AG04450 (cell line): Measurements from ENCODE around the gene HSPG2. TPM values are rescaled to one million over a fixed set of nuclear protein-coding genes. Genes with fewer than 3 reads are reported as not detected.
A peak's percentile ranks its signal among the peaks of the same experiment; 100 is the strongest.

Experiments used
- CTCF ChIA-PET: fragments of 300-600, 350-600 bp; formaldehyde crosslinking; extraction: SDS; loops from one replicate; lab custom pipeline; 2022; ENCODE audit warnings: antibody characterized with exemption, inconsistent platforms; lab: Charles Lee
- POLR2A ChIA-PET: fragments of 350-600 bp; formaldehyde crosslinking; extraction: SDS; loops from one replicate; lab custom pipeline; 2021; ENCODE audit warnings: antibody characterized with exemption, inconsistent platforms; lab: Yijun Ruan, JAX
- DNase-seq: peaks from one replicate; pipeline ENCODE4 v3.0.0-alpha.2; 2011; ENCODE audit warnings: low read depth, low spot score
- H3K27ac ChIP-seq: one replicate; pipeline ENCODE4 v1.5.1; 2012; ENCODE audit warnings: low read depth, low read length, control low read depth
- H3K27me3 ChIP-seq: one replicate; pipeline ENCODE4 v1.6.0; 2012; ENCODE audit warnings: low read length; ENCODE audit not compliant: control insufficient read depth, insufficient read depth
- H3K4me3 ChIP-seq: 2 replicates; pipeline ENCODE4 v1.5.1; 2011; ENCODE audit warnings: mild to moderate bottlenecking, low read depth, low read length, control low read depth
- H3K9me3 ChIP-seq: 2 replicates; pipeline ENCODE4 v1.5.1; 2012; ENCODE audit warnings: low read length; ENCODE audit not compliant: control insufficient read depth, insufficient read depth
- polyA plus RNA-seq: library from polyadenylated mRNA; depleted of rRNA; stranded (reverse); fragments of >200 nt; gene quantifications from 2 replicates; pipeline ENCODE4 v1.2.3, GENCODE V29; 2011
- TF ChIP-seq, protein P1 (sequence below): IDR thresholded peaks from 2 replicates; pipeline ENCODE4 v1.5.1; 2011; ENCODE audit warnings: low read depth, low read length, control low read depth, inconsistent platforms

HSPG2 gene
- polyA plus RNA-seq, 1 experiment: 9.7 TPM

DNA sequence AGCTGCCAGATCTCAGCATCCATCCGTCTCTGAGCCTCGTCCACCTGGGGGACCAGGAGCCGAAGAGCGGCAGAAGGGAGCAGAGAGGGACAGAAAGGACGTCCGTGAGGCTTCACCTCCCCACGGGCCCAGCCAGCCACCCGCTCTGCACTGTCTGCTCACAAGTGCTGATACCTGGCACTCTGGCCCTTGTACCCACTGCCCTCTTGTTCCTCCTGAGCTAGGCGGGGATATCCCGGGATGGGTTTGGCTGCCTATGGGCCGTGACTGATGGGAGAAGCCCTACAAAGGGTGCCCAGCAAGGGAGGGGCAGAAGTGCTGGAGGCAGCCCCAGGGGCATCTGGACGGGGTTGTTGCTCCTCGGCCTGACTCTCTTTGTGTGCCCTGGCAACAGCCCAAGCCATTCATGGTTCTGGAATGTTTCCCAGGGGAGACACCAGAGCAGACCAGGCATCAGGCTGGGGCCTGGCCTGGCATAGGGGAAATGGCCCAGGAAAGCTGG lies 67.4 kb downstream of the HSPG2 start:
- CTCF ChIA-PET: no interaction called here
- TF ChIP-seq, protein P1, sequence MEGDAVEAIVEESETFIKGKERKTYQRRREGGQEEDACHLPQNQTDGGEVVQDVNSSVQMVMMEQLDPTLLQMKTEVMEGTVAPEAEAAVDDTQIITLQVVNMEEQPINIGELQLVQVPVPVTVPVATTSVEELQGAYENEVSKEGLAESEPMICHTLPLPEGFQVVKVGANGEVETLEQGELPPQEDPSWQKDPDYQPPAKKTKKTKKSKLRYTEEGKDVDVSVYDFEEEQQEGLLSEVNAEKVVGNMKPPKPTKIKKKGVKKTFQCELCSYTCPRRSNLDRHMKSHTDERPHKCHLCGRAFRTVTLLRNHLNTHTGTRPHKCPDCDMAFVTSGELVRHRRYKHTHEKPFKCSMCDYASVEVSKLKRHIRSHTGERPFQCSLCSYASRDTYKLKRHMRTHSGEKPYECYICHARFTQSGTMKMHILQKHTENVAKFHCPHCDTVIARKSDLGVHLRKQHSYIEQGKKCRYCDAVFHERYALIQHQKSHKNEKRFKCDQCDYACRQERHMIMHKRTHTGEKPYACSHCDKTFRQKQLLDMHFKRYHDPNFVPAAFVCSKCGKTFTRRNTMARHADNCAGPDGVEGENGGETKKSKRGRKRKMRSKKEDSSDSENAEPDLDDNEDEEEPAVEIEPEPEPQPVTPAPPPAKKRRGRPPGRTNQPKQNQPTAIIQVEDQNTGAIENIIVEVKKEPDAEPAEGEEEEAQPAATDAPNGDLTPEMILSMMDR: no peak

GRCh38 chr1:21868941-21869454 lies 68.1 kb downstream of the HSPG2 start:
- POLR2A ChIA-PET: no interaction called here

More for the DNA sequence above, 67.4 kb downstream of the HSPG2 start:
- POLR2A ChIA-PET: no interaction called here
- no peak overlapping the region for H3K4me3 ChIP-seq
- no peaks in the 10 kb centered on the region for H3K27me3 ChIP-seq
- DNase-seq: peak; percentile 50
- H3K9me3 ChIP-seq: no peaks in the 10 kb centered on the region
- H3K27ac ChIP-seq: no peak overlapping the region

DNA sequence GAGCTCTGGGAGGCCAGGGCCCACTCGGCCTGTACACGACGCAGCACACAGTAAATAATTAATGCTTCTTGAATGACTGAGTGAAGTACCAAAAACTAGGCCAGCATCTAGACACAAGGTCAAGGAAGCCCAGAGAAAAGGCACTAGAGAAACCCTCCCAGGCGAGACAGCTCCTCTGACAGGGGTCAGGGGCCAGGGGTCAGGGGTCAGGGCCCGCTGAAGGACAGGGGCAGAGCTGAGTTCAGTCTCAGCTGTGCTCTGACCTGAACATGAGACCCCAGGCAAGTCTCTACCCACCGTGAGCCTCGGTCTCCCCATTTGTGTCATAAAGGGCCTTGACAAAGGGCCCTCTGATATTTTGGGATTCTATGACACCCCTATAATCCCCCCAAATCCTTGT lies 68.6 kb downstream of the HSPG2 start:
- Histone ChIP-seq H3K4me3 (no peak overlapping the region), H3K27me3 (no peaks in the 10 kb centered on the region), H3K9me3 (no peaks in the 10 kb centered on the region), H3K27ac (no peak overlapping the region)
- ChIA-PET POLR2A (no interaction called here), CTCF (interaction anchor here (1.0 kb wide), 1 partner anchor 14 kb away, joined by 3 read pairs; no protein-coding TSS in a partner anchor)
- DNase-seq: no peak
- TF ChIP-seq, protein P1: no peak

More at GRCh38 chr1:21868941-21869454, 68.1 kb downstream of the HSPG2 start:
- TF ChIP-seq, protein P1: no peak
- DNase-seq: no peak
- Histone ChIP-seq H3K4me3 (no peak overlapping the region), H3K27me3 (no peaks in the 10 kb centered on the region), H3K9me3 (no peaks in the 10 kb centered on the region), H3K27ac (no peak overlapping the region)
- CTCF ChIA-PET: no interaction called here

DNA sequence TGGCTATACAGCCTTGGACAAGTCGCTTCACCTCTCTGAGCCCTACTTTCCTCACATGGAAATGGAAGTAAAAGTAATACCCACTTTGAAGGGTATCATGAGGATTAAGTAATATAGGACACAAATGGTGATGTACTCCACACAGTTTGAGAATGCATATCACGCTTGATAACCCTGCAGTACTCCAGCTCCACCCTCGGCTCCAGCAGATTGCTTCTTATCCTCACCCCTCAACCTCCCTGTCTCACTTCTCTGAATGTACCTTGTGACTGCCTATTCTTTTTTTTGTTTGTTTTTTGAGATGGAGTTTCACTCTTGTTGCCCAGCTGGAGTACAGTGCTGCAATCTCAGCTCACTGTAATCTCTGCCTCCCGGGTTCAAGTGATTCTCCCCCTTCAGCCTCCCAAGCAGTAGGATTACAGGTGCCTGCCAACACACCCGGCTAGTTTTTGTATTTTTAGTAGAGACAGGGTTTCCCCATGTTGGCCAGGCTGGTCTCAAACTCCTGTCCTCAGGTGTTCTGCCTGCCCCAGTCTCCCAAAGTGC lies 69.6 kb downstream of the HSPG2 start:
- Histone ChIP-seq H3K27me3 (no peaks in the 10 kb centered on the region), H3K4me3 (no peak overlapping the region), H3K27ac (no peak overlapping the region), H3K9me3 (no peaks in the 10 kb centered on the region)
- DNase-seq: no peak
- TF ChIP-seq, protein P1: no peak
- ChIA-PET CTCF (interaction anchor here (0.6 to 1.0 kb wide), 2 partner anchors 14 to 15 kb away, joined by 3 to 6 read pairs; no protein-coding TSS in a partner anchor), POLR2A (no interaction called here)

- ChIA-PET POLR2A (no interaction called here), CTCF (no interaction called here)
- DNase-seq: no peak
- TF ChIP-seq, protein P1: no peak
- H3K4me3 ChIP-seq: no peak overlapping the region
- H3K9me3 ChIP-seq: peaks cover 3% of the 10 kb centered on the region
- no peak overlapping the region for H3K27ac ChIP-seq
- H3K27me3 ChIP-seq: no peaks in the 10 kb centered on the region
These were observed 70.4 kb downstream of the HSPG2 start for GRCh38 chr1:21866707-21867043.
